M059J (cell line): ENCODE results near the gene RASA1. TPM values are rescaled to one million over a fixed set of nuclear protein-coding genes. Genes with fewer than 3 reads are reported as not detected.

Experiments
- DNase-seq: peaks from one replicate; pipeline ENCODE4 v3.0.0-alpha.2; 2012; ENCODE audit warnings: low read depth
- total RNA-seq: library from RNA; depleted of rRNA; stranded (reverse); fragments of >200 nt; shearing (Covaris generic); gene quantifications from 2 replicates; pipeline ENCODE4 v1.2.3, GENCODE V29; 2014

RASA1 gene
- total RNA-seq, 1 experiment from 2014 or later: 31.3 TPM

DNA sequence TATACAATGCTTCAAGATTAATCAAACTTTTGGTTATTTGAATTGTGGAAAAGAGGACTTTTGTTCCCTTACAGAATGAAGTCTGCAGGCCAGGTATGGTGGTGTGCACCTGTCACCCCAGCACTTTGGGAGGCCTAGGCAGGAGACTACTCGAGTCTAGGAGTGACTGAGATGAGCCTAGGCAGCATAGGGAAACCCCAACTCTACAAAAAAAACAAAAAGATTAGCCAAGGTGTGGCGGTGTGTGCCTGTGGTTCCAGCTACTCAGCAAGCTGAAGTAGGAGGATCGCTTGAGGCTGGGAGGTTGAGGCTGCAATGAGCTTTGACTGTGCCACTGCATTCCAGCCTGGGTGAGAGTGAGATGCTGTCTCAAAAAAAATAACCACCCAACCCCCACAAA lies 135.7 kb downstream of the RASA1 start:
- DNase-seq: no peak

DNA sequence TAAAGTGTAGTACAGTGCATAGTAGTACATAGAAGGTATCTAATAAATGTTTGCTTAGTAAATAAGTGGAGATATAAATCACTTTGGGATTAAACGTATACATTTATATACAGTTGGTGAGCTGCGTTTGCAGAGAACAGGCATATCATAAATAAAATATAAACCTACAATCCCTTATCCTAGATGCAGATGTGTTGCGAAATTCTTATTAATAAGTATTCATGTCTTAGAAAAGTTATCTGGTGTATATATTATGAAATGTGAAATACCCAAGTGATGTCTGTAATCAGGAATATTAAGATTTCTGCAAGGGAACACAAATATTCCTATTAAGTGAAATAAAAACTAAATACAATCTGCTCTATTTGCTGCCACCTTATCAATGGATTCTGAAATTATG lies 136.2 kb downstream of the RASA1 start:
- no peak for DNase-seq

DNA sequence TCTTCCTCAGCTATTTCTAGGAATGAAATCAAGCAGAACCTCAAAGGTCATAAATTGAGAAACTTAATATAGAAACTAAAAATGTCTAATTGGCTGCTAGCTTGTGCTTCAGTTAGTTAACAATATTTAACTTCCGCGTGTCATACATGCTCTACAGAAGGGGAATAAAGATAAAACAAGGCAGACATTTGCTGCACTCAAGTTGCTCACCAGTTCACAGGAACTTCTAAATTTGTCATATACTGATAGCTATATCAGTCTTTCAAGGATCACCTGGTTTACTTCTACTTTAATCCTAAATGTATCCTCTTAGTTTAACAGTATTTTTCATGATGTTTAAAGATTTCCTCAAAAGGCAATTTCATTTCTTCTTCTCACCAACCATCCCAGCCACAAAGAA lies 136.7 kb downstream of the RASA1 start:
- DNase-seq: no peak

DNA sequence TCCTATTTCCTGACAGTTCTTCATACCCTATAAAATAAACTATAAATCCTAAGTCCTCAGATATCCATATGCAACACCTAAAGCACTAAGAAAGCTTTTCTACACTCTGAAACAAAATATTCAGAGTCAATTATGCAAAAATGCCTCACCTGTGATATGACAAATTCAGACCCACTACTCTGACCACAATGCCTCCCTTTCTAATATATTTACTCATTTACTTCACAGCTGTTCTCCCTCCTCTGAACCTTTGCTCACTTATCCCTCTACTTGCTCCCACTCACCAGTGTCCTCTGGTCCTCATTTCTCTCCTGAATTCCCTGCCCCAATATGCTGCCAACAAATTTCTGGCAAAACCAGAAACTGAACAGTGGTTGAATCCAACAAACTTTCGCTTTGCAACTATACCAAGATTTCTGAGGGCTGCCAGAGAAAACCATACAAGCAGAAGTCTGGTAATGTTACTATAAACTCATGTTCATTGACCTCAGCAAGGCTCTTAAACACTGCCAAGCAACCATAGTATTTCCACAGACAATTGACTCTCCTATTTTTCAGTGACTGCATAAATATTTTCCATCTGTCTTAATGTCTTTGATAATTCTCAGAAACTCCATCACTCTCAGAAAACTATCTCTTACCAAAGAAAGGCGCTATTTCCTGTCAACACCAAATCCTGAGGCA lies 137.9 kb downstream of the RASA1 start:
- DNase-seq: no peak

DNA sequence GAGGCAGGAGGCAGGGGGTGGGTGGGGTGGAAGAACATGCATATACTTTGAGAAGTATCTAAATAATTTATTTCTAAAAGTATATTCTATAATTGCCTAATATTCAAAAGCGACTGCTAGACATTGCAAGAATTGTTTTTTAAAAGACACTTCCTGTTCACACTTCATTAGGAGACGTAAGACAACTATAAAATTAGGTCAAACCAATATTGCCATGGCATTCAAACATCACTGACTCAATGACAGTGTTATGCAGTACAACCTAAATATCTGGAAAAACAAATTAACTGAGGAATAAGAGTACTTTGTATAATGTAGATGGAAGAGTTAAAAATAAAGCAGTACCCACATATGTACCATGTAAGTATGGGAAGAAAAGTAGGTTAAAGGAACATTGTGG lies 140.5 kb downstream of the RASA1 start:
- no peak for DNase-seq

DNA sequence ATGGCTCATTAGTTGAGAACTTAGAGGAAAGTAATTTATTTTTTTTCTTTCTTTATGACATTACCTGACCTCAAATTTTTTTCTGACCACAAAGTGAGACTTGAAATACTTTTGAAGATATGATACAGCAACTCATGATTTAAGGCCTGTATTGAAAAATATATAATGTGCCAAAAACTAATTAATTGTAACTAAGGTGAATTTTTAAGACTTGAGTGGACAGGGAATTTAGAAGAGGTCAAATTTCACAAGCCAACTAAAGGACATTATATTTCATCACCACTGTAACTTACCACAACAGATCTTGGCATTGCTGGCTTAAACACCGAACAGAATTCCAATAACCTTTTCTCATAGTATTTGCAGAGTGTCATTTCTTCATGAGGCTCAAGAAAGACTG lies 143.2 kb downstream of the RASA1 start:
- DNase-seq: peak; percentile 86

DNA sequence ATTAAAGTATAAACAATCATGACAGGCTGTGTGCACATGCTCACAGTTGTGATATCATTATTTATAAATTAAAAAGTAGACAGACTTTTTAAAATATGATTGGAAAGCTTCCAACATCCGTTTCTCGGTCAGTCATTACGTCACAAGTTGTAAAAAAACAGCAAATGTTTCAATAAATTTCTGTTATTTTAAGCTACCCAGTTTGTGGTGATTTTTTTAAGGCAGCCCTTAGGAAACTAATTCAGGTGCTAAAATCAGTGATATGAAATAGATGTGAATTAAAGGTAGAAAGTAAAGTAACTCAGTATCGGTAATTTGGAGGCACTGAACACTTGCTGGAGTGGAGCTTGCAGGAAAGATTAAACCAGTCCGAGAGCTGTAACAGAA lies 143.9 kb downstream of the RASA1 start:
- no peak for DNase-seq

DNA sequence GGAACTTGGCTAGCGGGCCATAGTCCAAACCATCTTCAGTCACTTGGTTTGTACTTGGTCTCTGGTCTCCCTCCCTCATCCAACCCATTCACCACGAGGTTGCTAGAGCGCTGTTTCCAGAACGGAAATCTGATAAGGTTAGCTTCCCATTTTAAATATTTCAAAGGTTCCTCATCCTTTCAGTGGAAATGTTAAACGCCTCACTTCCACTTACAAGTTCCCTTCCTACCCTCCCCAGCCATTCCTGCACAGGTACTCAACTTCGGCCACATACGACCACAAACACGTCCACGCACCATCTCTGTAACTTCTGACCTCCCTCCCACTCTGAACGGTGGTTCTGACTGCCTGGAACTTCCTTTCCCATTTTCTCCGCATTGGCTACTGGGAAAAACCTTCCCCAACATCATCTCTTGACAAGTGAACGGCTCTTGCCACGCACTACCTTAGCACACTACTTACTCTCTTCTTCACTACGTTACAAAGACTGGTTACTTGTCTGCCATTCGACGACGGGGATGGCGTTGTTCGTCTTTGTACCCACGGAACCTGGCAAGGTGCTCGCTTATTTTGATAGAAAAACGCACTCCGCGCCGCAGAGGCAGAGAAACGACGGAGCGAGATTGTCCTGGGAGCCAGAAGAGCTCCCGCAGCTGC lies 144.4 kb downstream of the RASA1 start:
- DNase-seq: peak; percentile 60

DNA sequence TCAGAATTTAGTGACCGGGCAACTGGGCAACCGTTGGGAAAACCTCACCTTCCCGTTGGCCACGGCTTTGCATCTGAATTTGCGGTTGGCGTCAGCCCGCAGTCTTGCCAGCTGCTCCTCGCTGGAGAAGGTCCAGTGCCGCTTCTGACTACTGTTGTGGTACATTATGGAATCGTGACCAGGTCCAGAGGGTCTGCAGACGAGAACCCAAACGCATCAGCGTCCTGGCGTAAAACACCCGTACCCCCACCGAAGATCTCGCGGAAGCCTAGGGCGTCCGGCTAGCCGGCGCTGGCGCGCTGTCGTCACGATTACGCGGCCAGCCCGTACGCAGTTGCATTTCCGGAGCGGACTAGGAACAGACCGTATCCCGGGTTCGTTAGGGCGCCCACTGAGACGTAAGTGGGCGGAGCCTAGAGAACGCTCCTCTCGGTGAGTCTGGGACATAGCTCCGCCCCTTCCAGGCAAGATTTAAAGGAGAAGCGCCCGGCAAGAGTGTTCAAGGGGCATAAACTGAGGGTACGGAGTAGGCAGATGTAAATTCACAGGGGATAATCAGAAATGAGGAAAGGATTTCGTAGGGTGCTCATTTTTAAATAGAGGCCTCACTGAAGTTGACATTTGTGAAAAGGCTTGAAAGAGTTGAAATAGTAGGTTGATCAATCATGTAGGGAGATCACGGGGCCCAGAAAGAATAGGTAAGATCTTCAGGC lies 145.1 kb downstream of the RASA1 start, which contains the start of gene CCNH:
Gene CCNH, minus strand, starts transcription at position 301 of the 713 bp plus-strand sequence. Its CDS starts 136 bp downstream, at position 165.
- peak; percentile 98 for DNase-seq

DNA sequence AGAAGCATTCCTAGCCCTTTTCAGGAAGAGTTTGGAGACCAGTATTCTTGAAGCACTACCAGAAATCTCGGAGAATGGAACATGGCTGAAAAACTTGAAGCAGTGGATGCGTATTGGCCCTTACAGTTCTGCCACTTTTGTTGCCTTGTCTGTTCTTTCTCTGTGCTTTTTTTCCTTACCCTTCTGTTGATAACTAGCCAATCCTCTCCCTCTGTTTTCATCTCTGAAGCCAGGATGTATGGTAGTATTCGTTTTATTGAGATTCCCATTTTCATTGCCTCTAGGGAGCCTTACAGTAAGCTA lies 145.6 kb downstream of the RASA1 start:
- no peak for DNase-seq

DNA sequence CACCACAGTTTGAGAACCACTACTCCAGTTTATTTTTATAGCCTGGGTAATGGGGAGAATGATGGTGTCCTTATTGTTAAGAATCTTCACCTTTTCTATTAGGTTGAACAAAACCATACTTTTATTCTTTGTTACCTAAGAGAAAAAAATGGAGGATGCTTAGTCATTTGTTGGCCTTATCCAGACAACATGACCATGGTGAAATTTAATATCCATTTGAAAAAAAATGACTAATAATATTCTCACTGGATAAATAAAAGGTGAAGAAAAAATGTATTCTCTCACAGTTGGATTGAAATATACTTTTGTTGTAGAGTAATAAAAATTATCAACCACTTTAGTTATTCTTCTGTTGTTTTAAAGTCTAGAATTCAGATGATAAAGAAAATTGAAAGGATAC lies 150.8 kb downstream of the RASA1 start:
- no peak for DNase-seq

DNA sequence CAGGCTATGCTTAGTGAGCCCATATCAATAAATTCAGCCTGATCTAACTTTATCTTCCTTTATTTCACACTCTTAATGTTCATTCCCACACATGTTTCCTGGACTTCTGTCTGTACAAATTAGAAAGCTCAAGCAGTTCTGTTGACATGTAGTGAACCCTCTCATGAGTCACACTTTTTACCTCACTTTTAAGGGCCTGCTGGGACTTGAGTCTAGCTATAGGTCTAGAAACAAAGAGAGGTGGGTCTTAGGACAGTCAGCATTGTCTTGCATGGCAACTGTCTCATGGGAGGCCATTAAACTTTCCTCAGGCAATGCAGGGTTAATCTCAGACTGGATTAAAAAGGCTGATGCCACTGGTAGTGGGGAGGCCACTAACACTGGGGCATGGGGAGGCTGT lies 153.6 kb downstream of the RASA1 start:
- DNase-seq: peak; percentile 5

DNA sequence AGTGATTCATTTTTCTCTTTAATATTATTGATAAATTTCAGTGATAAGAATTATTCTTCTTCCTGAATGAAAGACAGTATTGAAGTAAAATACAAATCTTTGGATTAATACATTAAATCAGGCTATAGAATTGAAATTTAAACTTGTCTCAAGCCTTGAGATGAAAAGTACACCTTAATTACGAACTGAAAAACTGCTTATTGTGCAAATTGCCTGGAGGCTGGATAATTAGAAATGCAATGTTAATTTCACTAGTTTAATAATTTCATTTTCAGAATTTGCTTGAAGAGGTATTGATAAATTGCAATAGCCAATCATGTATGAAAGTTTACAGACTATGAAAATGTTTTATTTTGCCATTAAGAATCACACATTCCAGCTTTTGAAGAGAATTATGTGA lies 156.1 kb downstream of the RASA1 start:
- DNase-seq: no peak

DNA sequence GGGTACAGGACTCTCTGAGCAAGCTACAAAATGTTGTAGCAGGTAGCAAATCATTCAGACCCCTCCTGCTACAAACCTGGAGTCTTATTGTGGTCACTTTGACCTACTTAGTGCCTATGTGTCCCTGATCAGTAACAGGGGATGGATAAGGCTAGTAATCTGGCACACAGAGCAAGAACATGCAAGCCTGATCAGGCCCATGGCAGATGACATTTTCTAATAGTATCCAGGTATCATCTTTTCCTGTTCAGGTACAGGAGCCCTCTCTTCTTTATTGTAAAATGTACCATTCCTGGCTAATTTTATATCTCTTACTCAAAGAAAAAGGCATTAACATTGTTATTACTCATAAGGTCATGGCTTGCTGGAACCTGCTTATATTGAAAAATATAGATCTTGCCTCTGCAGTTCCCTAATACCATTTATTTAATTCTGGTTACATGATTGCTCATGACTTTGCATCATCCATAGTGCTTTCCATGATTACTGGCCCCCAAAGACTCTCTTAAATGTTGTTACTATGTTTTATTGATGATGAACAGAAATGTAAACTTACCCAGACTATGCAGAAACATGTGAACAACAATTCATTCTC lies 163.3 kb downstream of the RASA1 start:
- DNase-seq: no peak

DNA sequence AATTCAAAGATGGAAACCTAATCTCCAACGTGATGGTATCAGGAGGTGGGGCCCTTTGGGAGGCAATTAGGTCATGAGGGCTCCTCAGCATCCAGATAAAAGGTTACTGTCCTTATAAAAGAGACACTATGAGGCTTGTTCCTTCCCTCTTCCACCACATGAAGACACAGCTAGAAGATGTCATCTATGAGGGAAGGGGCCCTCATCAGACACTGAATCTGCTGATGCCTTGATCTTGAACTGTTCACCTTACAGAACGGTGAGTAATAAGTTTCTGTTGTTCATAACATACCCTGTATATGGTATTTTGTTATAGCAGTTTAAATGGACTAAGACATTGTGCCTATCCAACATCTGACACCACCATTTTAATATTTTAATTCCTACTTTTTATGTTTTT lies 164.8 kb downstream of the RASA1 start:
- DNase-seq: no peak

DNA sequence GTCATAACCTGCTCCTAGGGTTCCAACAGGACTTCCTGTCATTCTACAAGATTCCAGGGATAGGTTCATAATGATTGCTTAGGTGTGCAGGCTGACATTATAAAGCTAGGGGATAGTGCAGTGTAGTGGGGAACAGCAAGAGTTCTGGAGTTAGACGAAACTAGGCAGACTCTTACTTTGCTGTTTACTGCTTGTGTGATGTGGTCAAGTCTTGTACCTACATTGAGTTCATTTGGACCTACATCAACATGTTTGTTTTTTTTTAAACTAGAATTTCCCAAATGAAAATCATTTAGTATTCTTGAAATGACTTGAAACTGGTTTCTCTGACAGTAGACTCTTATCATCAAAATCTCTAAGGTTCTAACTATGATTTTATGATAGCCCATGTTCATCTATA lies 166.3 kb downstream of the RASA1 start:
- DNase-seq: no peak

DNA sequence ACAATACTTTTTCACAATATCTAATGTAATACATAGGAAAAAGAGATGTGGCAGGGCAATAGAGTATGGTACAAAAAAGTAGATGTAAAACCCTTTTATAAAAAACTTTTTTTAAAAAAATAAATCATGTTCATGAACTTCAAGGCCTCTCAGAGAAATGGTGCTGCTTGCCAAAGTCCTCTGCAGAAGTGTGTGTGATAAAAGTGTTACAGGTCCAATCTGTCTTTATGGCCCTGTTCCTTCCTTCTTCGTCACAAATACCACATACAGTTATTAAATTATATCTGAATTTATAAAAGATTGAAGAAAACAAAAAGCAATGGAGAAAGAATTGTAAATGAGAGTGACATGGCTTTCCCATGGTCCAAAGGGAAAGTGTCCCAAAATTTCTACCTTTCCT lies 166.8 kb downstream of the RASA1 start:
- DNase-seq: no peak

DNA sequence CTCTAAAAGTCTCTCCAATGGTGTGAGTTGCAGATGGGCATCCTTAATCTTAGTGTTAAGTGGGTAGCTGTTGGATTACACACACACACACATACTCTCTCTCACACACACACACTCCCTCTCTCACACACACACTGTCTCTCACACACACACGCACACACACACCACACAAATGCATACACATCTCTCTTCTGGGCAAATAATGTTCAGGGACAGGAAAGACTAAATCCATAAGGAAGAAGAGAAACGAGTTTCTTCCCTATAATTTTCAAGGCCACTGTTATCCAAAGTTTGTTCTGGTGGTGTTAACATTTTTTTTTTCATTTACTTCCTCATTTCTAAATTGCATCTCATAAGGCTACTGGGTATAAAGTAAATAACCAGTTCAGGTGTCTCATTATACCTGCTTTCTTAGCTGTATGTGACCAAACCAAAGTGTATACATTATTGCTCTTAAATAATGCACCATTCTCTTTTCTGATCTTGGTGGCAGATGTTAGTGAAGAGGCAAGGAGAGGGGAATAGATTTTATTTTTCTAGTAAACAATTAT lies 167.5 kb downstream of the RASA1 start:
- no peak for DNase-seq

DNA sequence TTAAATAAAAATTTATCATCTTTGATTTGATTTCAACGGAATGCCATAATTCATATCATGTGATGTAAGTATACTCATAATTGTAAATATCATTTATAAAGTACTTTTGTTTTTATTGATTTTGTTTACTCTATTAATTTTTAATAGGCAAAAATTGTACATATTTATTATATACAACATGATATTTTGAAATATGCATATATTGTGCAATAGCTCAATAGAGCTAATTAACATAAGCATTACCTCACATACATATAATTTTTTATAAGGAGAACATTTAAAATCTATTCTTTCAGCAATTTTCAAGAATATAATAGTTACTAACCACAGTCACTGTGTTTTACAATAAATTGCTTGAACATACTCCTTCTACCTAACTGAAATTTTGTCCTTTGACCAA lies 170.0 kb downstream of the RASA1 start:
- DNase-seq: no peak

DNA sequence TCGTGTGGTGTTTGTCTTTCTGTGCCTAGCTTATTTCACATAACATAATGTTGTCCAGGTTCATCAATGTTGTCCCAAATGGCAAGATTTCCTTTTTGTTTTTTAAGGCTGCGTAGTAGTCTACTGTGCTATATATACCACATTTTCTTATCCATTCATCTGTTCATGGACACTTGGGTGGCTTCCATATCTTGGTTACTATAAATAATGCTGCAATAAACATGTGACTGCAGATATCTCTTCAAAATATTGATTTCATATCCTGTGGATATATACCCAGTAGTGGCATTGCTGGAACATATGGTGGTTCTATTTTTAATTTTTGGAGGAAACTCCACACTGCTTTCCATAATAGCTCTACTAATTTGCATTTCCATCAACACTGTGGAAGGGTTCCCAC lies 170.5 kb downstream of the RASA1 start:
- no peak for DNase-seq
